ENCODE results near the gene RSPRY1. TPM values are rescaled to one million over a fixed set of nuclear protein-coding genes. Genes with fewer than 3 reads are reported as not detected.

RSPRY1 gene
- total and polyA plus RNA-seq, 8 donors: 6.9 to 21.9 (median 18.7) TPM

GRCh38 chr16:57234707-57235092 is 48.6 kb downstream of the RSPRY1 start:
- ATAC-seq: no peak
- no peak overlapping the region for H3K4me3 ChIP-seq
- no peak for TF ChIP-seq CTCF (IDR thresholded peaks at IDR 0.05)

GRCh38 chr16:57235128-57236021 is 49.2 kb downstream of the RSPRY1 start:
- Histone ChIP-seq H3K36me3 (peaks cover 3 to 53% (median 31%) of the 10 kb centered on the region in 3 donors), H3K9me3 (no peaks in the 10 kb centered on the region), H3K4me1 (peaks cover 0 to 20% (median 9%) of the 10 kb centered on the region in 3 donors), H3K4me3 (no peak overlapping the region), H3K27me3 (no peaks in the 10 kb centered on the region), H3K27ac (peak overlapping the region in 2 of 4 donors; percentile 41 to 51)
- no peak for TF ChIP-seq CTCF (IDR thresholded peaks at IDR 0.05)
- WGBS, 2 donors: 50% methylated on average over 8 of the region's 8 CpGs
- no peak for FAIRE-seq
- no peak for DNase-seq
- ATAC-seq: peak; percentile 74 to 88 (median 84)
- intact Hi-C loops (cut with DNase I): no loop called here

More at GRCh38 chr16:57234707-57235092, 48.6 kb downstream of the RSPRY1 start:
- Histone ChIP-seq H3K27ac (peak overlapping the region in 2 of 4 donors; percentile 41 to 51), H3K27me3 (no peaks in the 10 kb centered on the region), H3K9me3 (no peaks in the 10 kb centered on the region), H3K36me3 (peaks cover 3 to 57% (median 31%) of the 10 kb centered on the region in 3 donors), H3K4me1 (peaks cover 0 to 20% (median 9%) of the 10 kb centered on the region in 3 donors)
- DNase-seq (no peak), FAIRE-seq (no peak)
- intact Hi-C loops (cut with DNase I): no loop called here

GRCh38 chr16:57236022-57236350 is 49.9 kb downstream of the RSPRY1 start:
- H3K27ac ChIP-seq: no peak overlapping the region
- no peak for TF ChIP-seq CTCF (IDR thresholded peaks at IDR 0.05)
- H3K36me3 ChIP-seq: peaks cover 0 to 47% (median 31%) of the 10 kb centered on the region in 3 donors
- FAIRE-seq: no peak
- DNase-seq: no peak
- no peaks in the 10 kb centered on the region for H3K9me3 ChIP-seq
- intact Hi-C loops (cut with DNase I): no loop called here
- no peak for ATAC-seq
- peaks cover 0 to 20% (median 9%) of the 10 kb centered on the region in 3 donors for H3K4me1 ChIP-seq
- no peaks in the 10 kb centered on the region for H3K27me3 ChIP-seq
- no peak overlapping the region for H3K4me3 ChIP-seq

GRCh38 chr16:57238682-57239081 is 52.6 kb downstream of the RSPRY1 start:
- H3K36me3 ChIP-seq: peaks cover 0 to 20% (median 14%) of the 10 kb centered on the region in 3 donors
- ATAC-seq (no peak), DNase-seq (no peak), FAIRE-seq (no peak)
- no peaks in the 10 kb centered on the region for H3K27me3 ChIP-seq
- H3K4me3 ChIP-seq: no peak overlapping the region
- intact Hi-C loops (cut with DNase I): no loop called here
- H3K4me1 ChIP-seq: peaks cover 0 to 12% (median 9%) of the 10 kb centered on the region in 3 donors
- TF ChIP-seq CTCF (IDR thresholded peaks at IDR 0.05): no peak
- H3K27ac ChIP-seq: no peak overlapping the region
- no peaks in the 10 kb centered on the region for H3K9me3 ChIP-seq
- WGBS, 2 donors: 47 to 55% methylated on average over 2 of the region's 2 CpGs

GRCh38 chr16:57239107-57239506 is 53.0 kb downstream of the RSPRY1 start:
- ATAC-seq (no peak), FAIRE-seq (no peak), DNase-seq (no peak)
- WGBS, 2 donors: 85 to 87% methylated on average over 2 of the region's 2 CpGs
- Histone ChIP-seq H3K4me3 (no peak overlapping the region), H3K27me3 (no peaks in the 10 kb centered on the region), H3K4me1 (peaks cover 0 to 12% (median 10%) of the 10 kb centered on the region in 3 donors), H3K36me3 (peaks cover 0 to 16% (median 11%) of the 10 kb centered on the region in 3 donors), H3K27ac (no peak overlapping the region), H3K9me3 (no peaks in the 10 kb centered on the region)
- no peak for TF ChIP-seq CTCF (IDR thresholded peaks at IDR 0.05)
- intact Hi-C loops (cut with DNase I): no loop called here

Data from pancreas (tissue), 10 donors.